ENCODE data around the gene TIFAB.
A peak's percentile ranks its signal among the peaks of the same experiment; 100 is the strongest.

The TIFAB gene

DNA sequence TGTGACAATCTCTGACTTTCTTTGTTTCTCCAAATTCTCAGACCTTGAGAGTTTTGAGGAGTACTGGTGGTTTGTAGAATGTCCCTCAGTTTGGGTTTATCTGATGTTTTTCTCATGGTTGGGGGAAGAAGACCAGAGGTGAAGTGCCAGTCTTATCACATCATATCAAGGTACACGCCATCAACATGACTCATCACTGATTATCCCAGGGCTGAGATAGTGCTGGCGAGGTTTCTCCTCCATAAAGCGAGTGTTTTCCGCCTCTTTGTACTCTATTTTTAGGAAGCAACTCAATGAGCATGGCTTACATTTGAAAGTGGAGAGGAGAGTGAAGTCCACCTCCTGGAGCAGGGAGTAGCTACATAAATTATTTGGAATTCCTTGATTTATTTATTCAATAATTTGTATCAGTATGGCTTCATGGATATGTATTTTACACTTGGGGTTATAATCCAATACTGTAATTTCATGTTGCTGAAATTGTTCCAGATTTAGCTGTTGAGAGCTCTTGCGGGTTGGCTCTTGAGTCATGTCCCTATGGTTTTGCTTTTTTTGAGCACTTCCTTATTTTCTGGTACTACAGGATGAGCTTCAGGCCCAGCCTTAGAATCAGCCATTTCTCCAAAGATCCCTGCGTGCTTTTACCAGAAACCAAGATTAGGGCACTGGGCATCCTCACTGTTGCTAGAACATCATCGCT, 28.9 kb downstream of the TIFAB start:
- no peak for DNase-seq

DNA sequence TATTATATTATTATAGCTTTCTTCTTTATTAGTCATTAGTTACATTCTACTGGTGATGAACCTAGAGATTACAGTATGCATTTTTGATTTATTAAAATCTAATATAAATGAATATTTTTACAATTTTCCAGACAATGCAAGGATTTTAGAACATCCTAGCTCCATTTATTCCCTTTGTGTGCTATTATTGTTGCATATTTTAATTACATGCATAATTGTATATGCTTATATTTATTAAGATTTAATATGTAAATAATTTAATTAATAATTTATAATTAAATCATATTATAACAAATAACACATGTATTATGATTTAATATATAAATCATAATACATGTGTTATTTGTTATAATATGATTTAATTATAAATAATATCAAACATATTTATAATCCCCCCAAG, 29.7 kb downstream of the TIFAB start:
- no peak for DNase-seq

DNA sequence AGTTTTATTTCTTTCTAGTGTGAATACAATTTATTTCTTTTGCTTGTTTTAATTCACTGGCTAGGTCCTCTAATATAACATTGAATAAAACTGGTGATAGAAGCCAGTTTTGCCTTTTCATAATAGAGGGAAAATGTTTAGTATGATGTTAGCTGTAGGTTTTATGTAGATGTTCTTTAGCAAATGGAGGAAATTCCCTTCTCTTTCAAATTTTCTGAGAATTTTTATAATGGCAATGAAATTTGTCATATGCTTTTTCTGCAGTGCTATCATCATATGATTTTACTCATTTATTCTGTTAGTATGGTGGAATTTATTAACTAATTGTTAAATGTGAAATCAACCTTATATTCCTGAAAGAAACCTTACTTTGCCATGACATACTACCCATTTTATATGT, 35.1 kb downstream of the TIFAB start:
- DNase-seq: no peak

DNA sequence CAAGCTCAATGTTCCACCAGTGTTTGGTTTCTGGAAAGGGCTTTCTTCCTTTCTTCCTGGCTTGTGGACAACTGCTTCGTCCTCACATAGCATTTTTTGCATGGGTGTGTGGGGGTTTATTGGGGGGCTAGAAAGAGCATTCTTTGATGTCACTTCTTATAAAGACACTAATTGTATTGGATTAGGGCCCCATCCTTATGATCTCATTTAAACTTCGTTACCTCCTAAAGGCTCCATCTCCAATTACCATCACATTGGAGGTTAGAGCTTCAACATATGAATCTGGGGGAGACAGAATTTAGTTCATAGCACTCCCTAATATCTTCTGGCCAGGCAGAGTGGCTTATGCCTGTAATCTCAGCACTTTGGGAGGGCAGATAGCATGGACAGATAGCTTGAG, 47.1 kb downstream of the TIFAB start:
- DNase-seq: no peak

DNA sequence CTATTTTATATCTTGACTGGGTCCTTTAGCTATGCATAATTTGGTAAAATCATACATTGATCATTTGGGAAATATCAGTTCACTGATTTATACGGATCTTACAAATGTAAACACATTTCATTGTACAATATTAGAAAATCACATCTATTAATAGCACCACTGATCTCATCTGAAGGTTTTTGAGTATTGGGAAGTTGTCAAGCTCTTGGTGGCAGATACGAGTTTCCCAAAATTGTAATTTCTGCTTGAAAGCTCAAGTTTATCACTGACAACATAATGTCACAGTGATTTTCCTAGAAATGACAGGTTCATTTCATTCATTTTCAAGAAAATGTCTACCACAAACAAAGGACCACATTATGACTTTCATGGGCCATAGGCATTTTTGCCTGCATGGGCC, 50.1 kb downstream of the TIFAB start:
- DNase-seq: no peak

DNA sequence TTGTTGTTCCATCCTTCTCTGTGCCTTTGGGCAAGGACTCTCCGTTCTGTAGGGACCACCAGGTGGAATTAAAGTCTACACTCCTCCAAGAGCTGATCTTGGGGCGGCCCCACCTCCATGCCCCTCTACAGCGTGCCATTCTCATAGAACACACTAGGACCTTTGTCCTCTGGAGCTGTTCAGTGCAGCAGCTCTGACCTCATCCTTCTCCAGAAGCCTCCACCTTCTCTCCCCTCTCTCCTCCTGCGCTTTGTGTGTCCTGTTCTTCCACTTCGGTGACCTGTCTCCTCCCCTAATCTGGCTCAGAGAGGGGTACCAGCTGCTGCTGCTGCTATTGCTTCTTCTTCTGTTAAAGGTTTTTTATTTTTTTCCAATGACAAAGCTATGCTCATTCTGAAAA, 51.3 kb downstream of the TIFAB start:
- no peak for DNase-seq

DNA sequence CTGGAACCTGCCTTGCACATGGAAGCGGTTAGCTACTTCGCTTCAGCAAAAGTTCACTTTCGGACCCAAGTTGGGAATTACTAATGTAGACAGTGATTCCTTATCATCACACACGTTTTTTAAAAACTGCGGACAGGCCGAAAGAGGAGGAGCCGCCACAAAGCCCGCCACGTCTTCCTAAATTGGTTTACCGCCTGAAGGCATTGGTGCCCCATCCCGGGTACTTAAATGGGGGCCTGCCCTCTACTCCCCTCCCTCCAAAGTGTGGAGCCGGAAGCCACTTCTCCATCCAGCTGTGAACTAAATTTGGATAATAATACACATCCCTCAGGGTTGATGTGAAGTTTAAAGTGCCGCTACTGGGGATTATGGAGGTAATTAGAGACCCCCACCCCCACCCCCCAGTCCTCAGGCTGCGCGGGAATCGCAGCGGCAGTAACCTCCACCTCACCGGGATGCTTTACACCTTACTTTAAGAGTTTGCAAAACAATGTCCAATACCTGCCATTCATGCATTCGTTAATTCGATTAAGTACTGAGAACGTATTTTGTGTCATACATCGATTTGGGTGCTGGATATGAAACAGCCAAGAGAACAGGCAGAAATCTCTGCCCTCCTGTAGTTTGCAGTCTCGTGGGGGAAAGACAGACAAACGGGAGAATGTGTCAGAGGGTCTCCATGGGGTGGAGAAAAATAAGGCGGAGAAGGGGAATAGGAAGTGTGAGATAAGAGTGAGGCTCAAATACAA, 52.2 kb downstream of the TIFAB start:
- DNase-seq: no peak

DNA sequence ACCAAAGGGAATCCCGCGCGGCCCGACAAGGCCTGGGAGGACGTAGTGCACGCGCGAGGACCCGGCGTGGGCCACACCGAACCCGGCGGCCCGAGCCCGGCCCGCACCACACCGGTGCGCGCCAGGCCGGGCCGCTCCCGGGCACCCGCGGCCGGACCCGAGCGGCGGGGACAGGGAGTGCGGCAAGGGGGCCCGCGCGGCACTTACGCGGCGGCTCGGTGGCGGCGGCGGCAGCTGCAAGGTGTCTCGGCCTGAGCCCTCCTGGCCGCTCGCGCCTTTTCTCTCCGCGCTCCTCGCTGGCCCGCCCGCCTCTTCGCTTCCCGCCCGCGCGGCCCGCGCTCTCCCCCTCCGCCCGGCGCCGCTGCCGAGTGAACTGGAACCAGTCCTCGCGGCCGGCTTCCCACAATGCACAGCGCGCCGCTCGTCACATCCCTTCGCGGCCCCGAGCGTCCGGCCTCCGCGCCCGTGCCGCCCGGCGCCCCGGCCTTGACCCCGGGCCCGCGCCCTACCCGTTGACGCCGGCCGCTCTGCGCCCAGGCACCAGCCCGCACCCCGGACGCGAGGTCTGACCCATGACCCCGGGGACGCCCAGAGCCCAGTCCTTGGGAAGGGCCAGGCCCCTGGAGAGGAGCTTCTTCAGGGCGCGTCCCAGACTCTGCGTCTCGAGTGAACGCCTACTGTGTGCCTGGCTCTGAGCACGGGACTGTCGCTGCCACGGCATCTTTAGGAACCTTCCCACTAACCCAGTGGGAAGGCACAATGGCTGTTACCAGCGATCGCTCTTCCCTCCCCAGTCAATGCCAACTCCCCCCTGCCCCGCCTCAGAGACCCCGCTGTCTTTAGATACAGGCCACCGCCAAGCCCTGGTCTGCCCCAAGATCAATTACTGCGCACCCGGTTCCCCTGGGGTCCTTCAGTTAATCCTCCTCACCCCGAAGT, 53.0 kb downstream of the TIFAB start, which contains the start of gene MACROH2A1:
TSS of gene MACROH2A1 (minus strand) at position 377 of the 939 bp plus-strand sequence. CDS start 10,138 bp downstream, outside the sequence.
- peak; percentile 88 for DNase-seq

DNA sequence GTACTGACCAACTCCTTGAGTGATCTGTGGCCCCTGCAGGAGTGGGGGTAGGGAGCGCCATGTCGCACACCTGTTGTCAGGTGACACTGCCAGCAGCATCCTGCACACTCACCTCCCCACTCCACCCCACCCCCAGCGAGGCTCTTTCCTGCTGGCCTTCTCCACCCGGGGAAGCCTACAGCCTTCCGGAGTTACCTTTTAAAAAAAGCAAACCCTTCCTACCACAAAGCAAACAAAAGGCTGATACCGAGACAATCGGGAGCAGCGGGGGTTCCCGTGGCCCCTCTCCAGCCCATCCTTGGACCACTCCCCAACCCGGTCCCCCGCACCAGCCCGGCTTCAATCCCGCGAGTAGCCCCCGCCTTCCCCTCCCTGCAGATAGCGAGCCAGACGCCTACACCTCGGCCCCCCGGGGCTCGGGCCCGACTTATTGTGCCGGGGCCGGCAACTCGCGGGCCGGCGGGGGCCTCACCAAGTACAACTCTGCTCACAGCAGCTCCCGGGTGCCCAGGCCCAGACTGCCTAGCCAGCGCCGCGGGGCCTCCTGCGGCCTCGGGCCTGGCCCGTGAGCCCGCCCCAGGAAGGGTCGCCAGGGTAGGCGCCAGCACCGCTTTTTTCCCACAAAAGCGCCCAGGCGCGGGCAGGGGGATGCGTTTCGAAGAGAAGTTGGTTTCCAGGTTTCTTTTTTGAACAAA, 53.8 kb downstream of the TIFAB start:
- peak; percentile 38 for DNase-seq
